HepG2 (cell line): ENCODE results near the gene TAS1R1. TPM values are rescaled to one million over a fixed set of nuclear protein-coding genes. Genes with fewer than 3 reads are reported as not detected.

ENCODE experiments used
- CEBPB ChIP-seq: IDR thresholded peaks from 2 replicates; pipeline ENCODE4 v1.6.1; 2011; ENCODE audit warnings: low read depth, low read length, improper control_type of control experiment, borderline replicate concordance
- GMEB2 ChIP-seq: IDR thresholded peaks from 2 replicates; pipeline ENCODE4 v1.6.1; 2016; ENCODE audit warnings: missing biosample characterization, missing genetic modification reagents, low read depth
- MED1 ChIP-seq: sonication (generic); formaldehyde crosslinking; IDR thresholded peaks from 2 replicates; pipeline ENCODE4 v1.4.0; 2020; ENCODE audit warnings: missing genetic modification reagents
- PATZ1 ChIP-seq: sonication (generic); formaldehyde crosslinking; IDR thresholded peaks from 2 replicates; pipeline ENCODE4 v1.4.0; 2020; ENCODE audit warnings: missing genetic modification reagents
- PRDM15 ChIP-seq: sonication (generic); formaldehyde crosslinking; IDR thresholded peaks from 2 replicates; pipeline ENCODE4 v1.4.0; 2020; ENCODE audit warnings: missing genetic modification reagents
- TSC22D2 ChIP-seq: sonication (generic); formaldehyde crosslinking; IDR thresholded peaks from 2 replicates; pipeline ENCODE4 v1.5.1; 2020; ENCODE audit warnings: missing genetic modification reagents, mild to moderate bottlenecking, borderline replicate concordance
- ZBTB34 ChIP-seq: sonication (generic); formaldehyde crosslinking; IDR thresholded peaks from 2 replicates; pipeline ENCODE4 v1.8.0; 2022; ENCODE audit warnings: mild to moderate bottlenecking, missing genetic modification reagents
- ZMAT5 ChIP-seq: sonication (generic); formaldehyde crosslinking; IDR thresholded peaks from 2 replicates; pipeline ENCODE4 v1.5.0; 2020; ENCODE audit warnings: mild to moderate bottlenecking, low read depth, missing genetic modification reagents, borderline replicate concordance
- ZNF256 ChIP-seq: sonication (generic); formaldehyde crosslinking; conservative IDR thresholded peaks from 2 replicates; pipeline ENCODE4 v1.4.0; 2020; ENCODE audit warnings: missing genetic modification reagents
- ZNF280B ChIP-seq: sonication (generic); formaldehyde crosslinking; IDR thresholded peaks from 2 replicates; pipeline ENCODE4 v1.5.0; 2020; ENCODE audit warnings: missing genetic modification reagents, mild to moderate bottlenecking, borderline replicate concordance
- ZNF281 ChIP-seq: sonication (generic); formaldehyde crosslinking; IDR thresholded peaks from 2 replicates; pipeline ENCODE4 v1.4.0; 2020; ENCODE audit warnings: missing genetic modification reagents, borderline replicate concordance
- ZNF761 ChIP-seq: sonication (generic); formaldehyde crosslinking; conservative IDR thresholded peaks from 2 replicates; pipeline ENCODE4 v1.4.0; 2020; ENCODE audit warnings: mild to moderate bottlenecking, missing genetic modification reagents
- polyA plus RNA-seq, 8 experiments: library from polyadenylated mRNA; depleted of rRNA in 3 of 8; stranded (reverse) in 7 of 8; unstranded in 1 of 8; fragments of >200 nt; fragmentation: Illumina TruSeq in 4 of 8; extraction: Trizol in 4 of 8; gene quantifications; 2 replicates each; pipeline versions ENCODE4 v1.2.1 to v1.2.3, GENCODE V29; 2011 to 2016; ENCODE audit warnings: low read depth in 4 of 8, missing spikeins in 1 of 8, mixed read lengths in 1 of 8; ENCODE audit not compliant: insufficient read depth in 1 of 8
- total RNA-seq, 5 experiments: library from RNA; depleted of rRNA; stranded (reverse); fragments of >200 nt; fragmentation: Illumina TruSeq; extraction: Trizol; gene quantifications; 2 replicates each; pipeline ENCODE4 v1.2.3, GENCODE V29; 2016; ENCODE audit warnings: low read depth in 1 of 5

Gene TAS1R1
- total and polyA plus RNA-seq, 2 of the 13 experiments (the other 11 are each of a cell fraction or from before 2014, with no cell fraction given) = 1.4 to 1.6 TPM

GRCh38 chr1:6614019-6614928, 59.2 kb downstream of the TAS1R1 start (continued):
- TF ChIP-seq PRDM15 (no peak), ZNF761 (no peak), TSC22D2 (CRISPR knock-in tag) (no peak), PATZ1 (CRISPR knock-in tag) (peak; percentile 77; the same call in 1 of the 2 replicates), ZNF280B (CRISPR knock-in tag) (no peak), ZMAT5 (CRISPR knock-in tag) (no peak), CEBPB (no peak), ZNF256 (CRISPR knock-in tag) (no peak), GMEB2 (CRISPR knock-in tag) (no peak), ZNF281 (CRISPR knock-in tag) (peak; percentile 61; the same call in 1 of the 2 replicates), MED1 (CRISPR knock-in tag) (no peak), ZBTB34 (CRISPR knock-in tag) (no peak)
